ENCODE results near the gene ALDH18A1. TPM values are rescaled to one million over a fixed set of nuclear protein-coding genes. Genes with fewer than 3 reads are reported as not detected.

ALDH18A1 gene
- total and polyA plus RNA-seq, 12 donors = 5.9 to 19.5 (median 12.9) TPM

DNA sequence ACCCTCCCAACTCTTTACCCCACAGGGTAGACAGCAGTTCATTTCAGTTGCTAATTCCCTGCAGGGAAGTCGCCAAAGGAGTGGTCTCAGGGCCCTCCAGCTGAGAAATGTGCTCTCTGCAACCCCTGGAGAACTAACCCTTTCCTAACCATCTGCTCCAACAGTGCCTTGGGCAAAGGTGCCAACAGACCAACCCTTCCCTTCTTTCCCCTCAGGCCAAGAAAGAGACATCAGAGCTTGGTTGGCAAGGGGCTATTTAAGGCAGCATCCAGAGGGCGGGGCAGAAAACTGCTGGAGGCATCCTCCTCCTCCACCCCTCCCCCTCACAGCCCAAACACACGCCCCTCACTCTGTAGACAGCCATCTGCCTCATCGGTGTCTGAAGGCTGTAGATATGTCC lies 97.0 kb downstream of the ALDH18A1 start:
- intact Hi-C loops (cut with DNase I) = loop anchor here in 6 of 10 donors (5.0 to 10.0 kb wide), 7 partner anchors 37 to 112 kb away; no protein-coding TSS in a partner anchor
- 22 to 26% methylated on average over 4 of the region's 4 CpGs for WGBS, 2 donors
- TF ChIP-seq, protein P1, sequence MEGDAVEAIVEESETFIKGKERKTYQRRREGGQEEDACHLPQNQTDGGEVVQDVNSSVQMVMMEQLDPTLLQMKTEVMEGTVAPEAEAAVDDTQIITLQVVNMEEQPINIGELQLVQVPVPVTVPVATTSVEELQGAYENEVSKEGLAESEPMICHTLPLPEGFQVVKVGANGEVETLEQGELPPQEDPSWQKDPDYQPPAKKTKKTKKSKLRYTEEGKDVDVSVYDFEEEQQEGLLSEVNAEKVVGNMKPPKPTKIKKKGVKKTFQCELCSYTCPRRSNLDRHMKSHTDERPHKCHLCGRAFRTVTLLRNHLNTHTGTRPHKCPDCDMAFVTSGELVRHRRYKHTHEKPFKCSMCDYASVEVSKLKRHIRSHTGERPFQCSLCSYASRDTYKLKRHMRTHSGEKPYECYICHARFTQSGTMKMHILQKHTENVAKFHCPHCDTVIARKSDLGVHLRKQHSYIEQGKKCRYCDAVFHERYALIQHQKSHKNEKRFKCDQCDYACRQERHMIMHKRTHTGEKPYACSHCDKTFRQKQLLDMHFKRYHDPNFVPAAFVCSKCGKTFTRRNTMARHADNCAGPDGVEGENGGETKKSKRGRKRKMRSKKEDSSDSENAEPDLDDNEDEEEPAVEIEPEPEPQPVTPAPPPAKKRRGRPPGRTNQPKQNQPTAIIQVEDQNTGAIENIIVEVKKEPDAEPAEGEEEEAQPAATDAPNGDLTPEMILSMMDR (IDR thresholded peaks at IDR 0.05) = no peak
- peak overlapping the region; percentile 85 to 99 (median 92) for H3K4me3 ChIP-seq
- H3K27ac ChIP-seq = peak overlapping the region; percentile 22 to 94 (median 87)
- DNase-seq (peak in 1 of 2 donors; percentile 39), ATAC-seq (peak in 4 of 8 donors; percentile 6 to 41 (median 12))
- H3K27me3 ChIP-seq = peaks cover 0 to 8% (median 0%) of the 10 kb centered on the region in 7 donors
- no peaks in the 10 kb centered on the region for H3K36me3 ChIP-seq
- peaks cover 3 to 68% (median 41%) of the 10 kb centered on the region in 9 donors for H3K4me1 ChIP-seq
- H3K9me3 ChIP-seq = no peaks in the 10 kb centered on the region

DNA sequence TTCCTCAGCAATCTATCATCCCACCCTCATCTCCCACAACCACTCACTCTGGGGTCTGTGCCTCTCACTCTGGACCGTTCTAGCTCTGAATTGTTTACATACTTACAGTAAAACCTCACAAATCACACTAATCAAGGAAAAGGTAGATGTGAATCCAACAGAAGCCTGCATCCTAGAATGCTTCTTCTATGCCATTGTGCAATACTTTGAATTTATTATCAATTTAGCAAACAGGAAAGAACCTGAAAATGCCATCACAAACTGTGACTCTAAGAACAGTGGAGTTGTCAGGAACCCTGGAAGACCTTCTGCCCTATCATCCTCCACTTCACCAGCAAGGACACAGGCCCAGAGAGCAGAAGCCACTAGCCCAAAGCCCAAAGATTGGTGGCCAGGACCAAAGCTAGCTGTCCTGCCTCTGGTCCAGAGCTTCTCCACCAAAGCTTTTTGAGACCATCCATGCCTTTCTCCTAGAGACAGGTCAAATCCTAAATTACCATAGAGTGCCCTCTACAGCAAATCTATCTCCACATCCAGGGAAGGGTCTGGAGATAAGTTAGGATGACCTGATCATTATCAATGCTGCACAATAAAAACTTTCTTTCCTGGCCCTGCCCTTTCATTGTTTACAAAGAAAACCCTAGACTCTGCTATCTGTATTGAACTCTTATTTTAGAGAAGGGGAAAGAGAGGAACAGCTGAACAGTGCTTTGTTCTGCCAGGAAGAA lies 97.8 kb downstream of the ALDH18A1 start:
- H3K27me3 ChIP-seq = peaks cover 0 to 8% (median 0%) of the 10 kb centered on the region in 7 donors
- H3K36me3 ChIP-seq = no peaks in the 10 kb centered on the region
- DNase-seq (no peak), ATAC-seq (no peak)
- WGBS, 2 donors = 33 to 70% methylated on average over 1 of the region's 1 CpG
- H3K4me1 ChIP-seq = peaks cover 3 to 68% (median 41%) of the 10 kb centered on the region in 9 donors
- peak overlapping the region; percentile 85 to 99 (median 92) for H3K4me3 ChIP-seq
- peaks cover 0 to 3% (median 0%) of the 10 kb centered on the region in 11 donors for H3K9me3 ChIP-seq
- TF ChIP-seq, protein P1 (IDR thresholded peaks at IDR 0.05) = peak in 4 of 9 donors; percentile 11 to 40 (median 32)
- peak overlapping the region; percentile 22 to 94 (median 87) for H3K27ac ChIP-seq
- intact Hi-C loops (cut with DNase I) = loop anchor here in 6 of 10 donors (5.0 to 10.0 kb wide), 7 partner anchors 36 to 111 kb away; no protein-coding TSS in a partner anchor

DNA sequence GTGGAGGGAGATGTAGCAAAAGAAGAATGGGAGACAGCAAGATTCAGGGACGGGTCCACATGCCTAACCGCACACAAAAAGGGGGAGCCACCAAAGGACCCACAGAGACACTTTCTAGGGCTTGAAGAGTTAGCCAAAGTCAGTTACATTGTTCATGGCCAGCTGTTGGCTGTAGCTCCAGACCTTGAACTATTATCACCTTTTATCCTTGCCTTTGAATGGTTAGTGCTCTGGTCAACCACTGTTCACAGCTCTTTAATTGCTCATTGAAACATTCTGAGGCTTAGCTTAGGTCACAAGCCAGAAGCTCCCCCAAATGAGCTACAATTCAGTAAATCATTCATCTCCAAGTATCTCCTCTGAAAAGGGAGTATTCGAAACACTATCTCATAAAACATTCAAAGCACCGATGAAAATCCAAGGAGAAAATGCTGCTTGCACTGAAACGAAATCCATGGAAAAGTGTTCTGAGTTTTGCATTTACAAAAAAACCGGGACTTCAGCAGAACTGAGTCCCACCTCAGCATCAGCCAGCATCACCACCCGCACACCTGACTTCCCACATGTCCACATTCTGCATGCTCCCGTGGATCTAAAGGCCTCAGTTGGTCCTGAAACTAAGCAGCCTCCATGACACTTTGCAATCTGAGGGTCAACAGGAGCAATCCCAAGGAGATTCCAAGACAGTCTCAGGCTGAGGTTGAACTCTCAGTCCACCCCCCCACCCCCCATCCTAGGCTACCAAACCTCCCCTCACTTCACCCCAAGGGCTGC lies 99.3 kb downstream of the ALDH18A1 start:
- TF ChIP-seq, protein P1 (IDR thresholded peaks at IDR 0.05) = no peak
- peaks cover 0 to 3% (median 0%) of the 10 kb centered on the region in 9 donors for H3K36me3 ChIP-seq
- peaks cover 0 to 14% (median 0%) of the 10 kb centered on the region in 11 donors for H3K9me3 ChIP-seq
- ATAC-seq = no peak
- DNase-seq = no peak
- peak overlapping the region in 1 of 10 donors; percentile 3 for H3K4me3 ChIP-seq
- peak overlapping the region in 7 of 10 donors; percentile 11 to 94 (median 92) for H3K27ac ChIP-seq
- peaks cover 0 to 8% (median 0%) of the 10 kb centered on the region in 7 donors for H3K27me3 ChIP-seq
- WGBS, 2 donors = 68% methylated on average over 8 of the region's 8 CpGs
- intact Hi-C loops (cut with DNase I) = loop anchor here in 6 of 10 donors (2.0 to 10.0 kb wide), 8 partner anchors 35 to 110 kb away; no protein-coding TSS in a partner anchor
- H3K4me1 ChIP-seq = peaks cover 3 to 73% (median 48%) of the 10 kb centered on the region in 9 donors

Other genes starting within 250 kb of the ALDH18A1 start
- 1,000 to 10,000 TPM in 6 of 10 donors, 100 to 1,000 TPM in 4; 528 to 1,253 (median 1,130) TPM for gene SORBS1, start 95.3 kb downstream of the ALDH18A1 start, total RNA-seq
- 100 to 1,000 TPM; 140 to 350 TPM for gene SORBS1, start 95.3 kb downstream of the ALDH18A1 start, polyA plus RNA-seq
- gene TCTN3, start 37.2 kb upstream of the ALDH18A1 start, total RNA-seq = 10 to 100 TPM in 8 of 10 donors, 1 to 10 TPM in 2; 9.1 to 17.5 (median 11.4) TPM
- gene TCTN3, start 37.2 kb upstream of the ALDH18A1 start, polyA plus RNA-seq = 10 to 100 TPM in 1 of 2 donors, 1 to 10 TPM in 1; 6.4 to 14.9 TPM
- gene ENTPD1, start 99.5 kb upstream of the ALDH18A1 start, total RNA-seq = 10 to 100 TPM in 3 of 10 donors, 1 to 10 TPM in 7; 5.1 to 13.0 (median 9.3) TPM
- 1 to 10 TPM; 4.2 to 4.9 TPM for gene ENTPD1, start 99.5 kb upstream of the ALDH18A1 start, polyA plus RNA-seq